Stimulated activated effector memory CD8-positive, alpha-beta T cell treated with anti-CD3 and anti-CD28 coated beads, Interleukin-12 subunit alpha, Interleukin-12 subunit beta, amount 100 ng/mL, for 72 hours (primary cell): ENCODE results near the gene SRC.

Experiments
- ATAC-seq: fragments of 150-1000 bp; cut with Tn5 transposase; 2 replicates; pipeline ENCODE4 v1.10.0; 2021
- DNase-seq, 2 donors: peaks; one replicate each; pipeline ENCODE4 v3.0.0; 2021 to 2022; ENCODE audit warnings: low spot score in 2 of 2
- H3K27ac Mint-ChIP-seq: one replicate; pipeline ENCODE4 v1.8.0; 2022; ENCODE audit warnings: mild to moderate bottlenecking, mixed read lengths
- H3K36me3 Mint-ChIP-seq: one replicate; pipeline ENCODE4 v1.8.0; 2022; ENCODE audit warnings: mild to moderate bottlenecking, mixed read lengths
- H3K4me1 Mint-ChIP-seq: one replicate; pipeline ENCODE4 v1.8.0; 2022; ENCODE audit warnings: mixed read lengths
- H3K4me3 Mint-ChIP-seq: one replicate; pipeline ENCODE4 v1.8.0; 2022; ENCODE audit warnings: mild to moderate bottlenecking, mixed read lengths
- H3K9me3 Mint-ChIP-seq: one replicate; pipeline ENCODE4 v1.8.0; 2022; ENCODE audit warnings: mixed read lengths

The SRC gene

DNA sequence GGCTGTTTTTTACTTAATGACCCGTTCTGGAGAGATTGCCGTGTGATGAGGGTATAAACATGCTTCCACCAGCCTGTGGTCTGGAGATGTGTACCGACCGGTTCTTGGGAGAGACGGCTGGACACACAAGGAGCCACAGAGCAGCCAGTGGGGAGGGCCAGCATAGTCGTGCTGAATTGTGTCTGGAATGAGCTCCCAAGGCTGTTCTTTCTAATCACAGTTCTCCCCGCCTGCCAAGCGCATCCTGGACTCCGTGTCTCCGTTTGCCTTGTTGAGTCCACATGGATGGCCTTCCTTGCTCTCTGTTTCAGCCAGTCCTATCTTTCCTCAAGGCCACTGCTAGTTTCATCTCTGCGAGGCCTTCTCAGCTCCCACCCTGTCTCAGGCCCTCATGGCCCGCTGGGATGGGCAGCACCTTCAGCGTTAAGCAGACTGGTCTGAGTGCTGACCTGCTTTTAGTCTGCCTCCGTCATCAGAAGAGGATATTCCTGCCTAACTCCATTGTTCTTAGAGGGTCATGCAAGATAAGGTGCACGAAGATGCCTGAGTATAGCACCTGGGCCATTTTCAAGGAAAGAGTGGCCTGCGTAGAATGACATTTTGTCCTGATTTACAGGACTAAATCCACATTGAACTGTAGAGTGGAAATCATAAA is 35.9 kb upstream of the SRC start:
- no peak for DNase-seq
- peaks cover 44% of the 10 kb centered on the region for H3K4me1 Mint-ChIP-seq
- no peak overlapping the region for H3K4me3 Mint-ChIP-seq
- peak overlapping the region; percentile 20 for H3K27ac Mint-ChIP-seq
- ATAC-seq, result no peak
- peaks cover 55% of the 10 kb centered on the region for H3K36me3 Mint-ChIP-seq
- H3K9me3 Mint-ChIP-seq, result no peaks in the 10 kb centered on the region

DNA sequence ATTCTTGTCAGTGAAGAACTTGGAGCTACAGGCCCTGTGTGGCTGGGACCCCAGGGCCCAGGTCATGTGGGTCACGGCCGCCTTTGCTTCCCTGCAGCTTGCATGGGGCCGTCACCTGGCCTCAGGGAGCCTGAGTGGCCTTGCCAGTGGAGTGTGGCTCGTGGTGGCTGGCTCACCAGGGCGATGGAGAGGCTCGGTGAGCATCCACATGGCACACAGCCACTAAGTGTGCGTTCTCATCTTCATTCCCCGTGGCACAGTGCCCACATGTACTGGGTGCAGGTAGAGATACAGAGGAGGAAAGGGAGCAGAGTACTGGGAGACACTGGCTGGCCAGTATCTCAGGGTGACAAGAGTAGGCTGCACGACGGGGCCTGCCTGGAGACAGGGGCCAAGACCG is 35.0 kb upstream of the SRC start:
- Mint-ChIP-seq H3K36me3 (peaks cover 49% of the 10 kb centered on the region), H3K27ac (peak overlapping the region; percentile 54), H3K4me3 (no peak overlapping the region), H3K9me3 (no peaks in the 10 kb centered on the region), H3K4me1 (peaks cover 52% of the 10 kb centered on the region)
- no peak for ATAC-seq
- no peak for DNase-seq

DNA sequence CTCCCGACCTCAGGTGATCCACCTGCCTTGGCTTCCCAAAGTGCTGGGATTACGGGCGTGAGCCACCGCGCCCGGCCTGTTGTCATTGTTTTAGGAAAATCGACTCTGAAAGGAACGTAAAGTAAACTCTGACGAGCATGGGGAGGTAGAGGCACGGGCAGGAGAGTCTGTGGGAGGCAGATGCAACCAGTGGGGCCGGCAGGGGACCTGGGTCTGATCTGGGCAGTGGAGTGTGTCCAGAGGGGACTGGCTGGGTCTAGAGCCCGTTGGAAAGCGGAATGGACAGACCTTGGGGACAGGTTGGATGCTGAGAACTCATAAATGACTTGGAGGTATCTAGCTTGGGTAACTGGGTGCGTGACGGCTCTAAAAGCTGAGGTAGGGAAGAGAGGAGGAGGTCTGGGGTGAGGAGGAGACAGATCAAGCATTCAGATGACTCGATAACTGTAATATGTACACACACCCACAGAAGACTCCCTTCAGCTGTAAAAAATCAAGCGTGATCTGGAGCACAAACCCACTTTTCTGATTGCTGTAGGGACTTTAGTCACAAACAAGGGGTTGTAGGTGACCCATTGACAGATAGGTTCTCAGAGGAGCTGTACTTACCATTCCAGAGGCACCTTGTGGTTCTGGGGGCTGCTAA is 34.1 kb upstream of the SRC start:
- Mint-ChIP-seq H3K36me3 (peaks cover 49% of the 10 kb centered on the region), H3K4me3 (no peak overlapping the region), H3K4me1 (peaks cover 61% of the 10 kb centered on the region), H3K9me3 (no peaks in the 10 kb centered on the region), H3K27ac (peak overlapping the region; percentile 46)
- DNase-seq, result no peak
- ATAC-seq, result no peak

DNA sequence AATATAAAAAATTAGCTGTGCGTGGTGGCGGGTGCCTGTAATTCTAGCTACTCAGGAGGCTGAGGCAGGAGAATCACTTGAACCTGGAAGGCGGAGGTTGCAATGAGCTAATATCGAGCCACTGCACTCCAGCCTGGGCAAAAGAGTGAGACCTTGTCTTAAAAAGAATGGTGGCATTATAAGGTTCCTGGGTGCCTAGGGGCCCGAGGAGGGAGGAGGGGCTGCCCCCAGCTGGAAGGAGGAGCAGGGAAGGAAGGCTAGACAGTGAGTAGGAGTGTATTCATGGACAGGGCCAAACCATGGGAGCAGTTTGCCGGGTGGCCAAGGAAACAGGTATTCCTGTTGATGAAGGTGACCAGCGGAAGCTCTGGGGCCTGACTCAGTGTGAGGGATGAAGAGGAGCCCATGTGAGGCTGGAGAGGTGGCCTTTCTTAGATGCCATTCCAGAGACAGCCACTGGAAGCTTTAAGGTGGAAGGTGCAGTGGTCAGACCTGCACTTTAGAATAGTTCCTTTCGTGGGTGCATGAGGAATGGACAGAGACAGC is 32.3 kb upstream of the SRC start:
- Mint-ChIP-seq H3K9me3 (no peaks in the 10 kb centered on the region), H3K36me3 (peaks cover 37% of the 10 kb centered on the region), H3K27ac (peak overlapping the region; percentile 78), H3K4me3 (no peak overlapping the region), H3K4me1 (peaks cover 63% of the 10 kb centered on the region)
- DNase-seq (no peak), ATAC-seq (no peak)

DNA sequence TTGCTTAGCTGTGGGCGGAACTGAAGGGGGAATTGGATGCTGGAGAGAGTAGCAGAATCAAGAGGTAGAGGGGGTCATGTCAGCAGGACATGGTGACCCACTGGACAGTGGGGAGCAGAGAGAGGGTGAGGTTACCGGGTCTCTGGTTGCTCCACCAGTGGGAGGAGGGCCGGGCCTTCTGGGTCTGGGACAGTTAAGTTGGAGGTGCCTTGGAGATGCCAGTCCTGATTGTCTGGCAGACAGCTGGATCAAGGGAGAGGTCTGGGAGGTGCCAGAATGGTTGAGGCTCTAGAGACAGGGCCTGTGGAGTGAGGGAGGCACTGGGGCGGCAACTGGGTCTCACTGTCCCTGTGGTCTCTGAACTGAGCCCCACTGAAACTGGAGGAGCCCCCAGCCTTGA is 31.8 kb upstream of the SRC start:
- DNase-seq, result no peak
- Mint-ChIP-seq H3K9me3 (no peaks in the 10 kb centered on the region), H3K36me3 (peaks cover 32% of the 10 kb centered on the region), H3K27ac (peak overlapping the region; percentile 78), H3K4me3 (no peak overlapping the region), H3K4me1 (peaks cover 58% of the 10 kb centered on the region)
- ATAC-seq, result no peak

DNA sequence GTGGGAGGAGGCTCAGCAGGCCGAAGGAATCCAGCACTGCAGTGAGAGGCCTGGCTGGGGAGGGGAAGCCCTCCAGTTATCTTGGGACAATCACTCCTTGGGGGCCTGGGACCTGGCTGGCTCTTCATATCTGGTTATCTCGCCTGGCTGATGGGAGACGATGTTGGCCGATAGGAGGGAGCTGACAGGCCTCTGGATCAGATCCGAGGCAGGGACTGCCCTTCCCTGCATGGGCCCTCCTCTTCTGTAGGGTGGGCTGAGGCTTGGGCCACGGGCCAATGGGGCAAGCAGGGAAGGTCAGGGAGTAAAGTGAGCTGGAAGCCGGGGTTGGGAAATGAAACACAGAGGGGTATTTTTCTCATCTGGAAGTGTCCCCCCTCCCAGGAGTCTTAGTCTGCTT is 31.3 kb upstream of the SRC start:
- ATAC-seq, result no peak
- Mint-ChIP-seq H3K36me3 (peaks cover 29% of the 10 kb centered on the region), H3K9me3 (no peaks in the 10 kb centered on the region), H3K4me3 (no peak overlapping the region), H3K27ac (peak overlapping the region; percentile 78), H3K4me1 (peaks cover 55% of the 10 kb centered on the region)
- DNase-seq, result no peak

DNA sequence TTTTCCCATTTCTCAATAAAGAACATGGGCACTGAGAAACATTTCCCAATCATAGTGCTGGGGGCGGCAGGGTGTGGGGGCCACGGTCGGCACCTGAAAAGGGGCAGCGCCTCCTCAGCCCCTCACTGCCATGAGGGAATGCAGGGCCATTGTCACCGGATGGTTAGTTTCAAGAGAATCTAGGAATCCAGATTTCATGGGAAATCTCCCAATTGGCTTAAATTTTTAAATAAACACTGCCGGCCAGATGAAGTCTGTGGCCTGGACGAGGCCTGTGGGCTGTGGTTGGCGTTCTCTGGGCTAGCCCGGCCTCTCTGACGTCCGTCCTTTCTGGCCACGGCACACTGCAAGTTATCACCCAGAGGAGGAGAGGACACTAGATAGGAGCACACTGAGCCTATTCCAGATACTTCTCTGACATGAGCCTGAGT is 30.9 kb upstream of the SRC start:
- peak overlapping the region; percentile 78 for H3K27ac Mint-ChIP-seq
- peaks cover 51% of the 10 kb centered on the region for H3K4me1 Mint-ChIP-seq
- no peak overlapping the region for H3K4me3 Mint-ChIP-seq
- H3K9me3 Mint-ChIP-seq, result no peaks in the 10 kb centered on the region
- ATAC-seq (no peak), DNase-seq (no peak)
- H3K36me3 Mint-ChIP-seq, result peaks cover 24% of the 10 kb centered on the region

DNA sequence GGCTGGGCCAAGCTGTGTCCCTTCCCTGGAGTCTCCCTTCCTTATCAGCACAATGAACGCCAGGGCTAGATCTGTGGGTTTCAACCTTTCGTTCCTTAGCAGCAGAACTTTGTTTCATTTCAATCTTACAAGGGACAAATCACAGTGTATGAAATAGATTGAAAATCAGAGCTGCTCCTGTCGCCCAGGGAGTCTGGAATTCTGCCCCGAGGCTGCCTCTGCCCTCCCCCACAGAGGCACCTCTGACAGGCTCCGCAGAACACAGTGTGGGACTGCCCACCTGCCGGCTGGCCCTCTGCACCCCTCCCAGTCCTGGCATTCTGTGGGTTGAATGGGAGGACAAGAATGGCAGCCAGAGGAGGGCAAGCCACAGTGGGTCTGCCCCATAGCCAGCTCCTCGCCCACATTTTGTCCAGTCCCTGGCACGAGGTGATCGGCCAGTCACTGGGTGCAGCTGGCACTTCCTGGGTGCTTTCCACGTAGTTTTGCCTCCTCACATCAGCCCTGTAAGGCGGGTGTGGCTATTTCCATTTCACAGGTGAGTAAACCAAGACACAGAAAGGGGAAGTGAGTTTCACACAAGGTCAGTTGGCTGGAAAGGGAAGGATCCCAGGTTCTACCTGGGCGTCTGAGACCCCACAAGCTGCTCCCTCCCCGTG is 30.4 kb upstream of the SRC start:
- H3K36me3 Mint-ChIP-seq, result peaks cover 23% of the 10 kb centered on the region
- no peaks in the 10 kb centered on the region for H3K9me3 Mint-ChIP-seq
- H3K4me3 Mint-ChIP-seq, result no peak overlapping the region
- peaks cover 45% of the 10 kb centered on the region for H3K4me1 Mint-ChIP-seq
- ATAC-seq, result peak; percentile 6
- H3K27ac Mint-ChIP-seq, result peak overlapping the region; percentile 78
- DNase-seq, result no peak

DNA sequence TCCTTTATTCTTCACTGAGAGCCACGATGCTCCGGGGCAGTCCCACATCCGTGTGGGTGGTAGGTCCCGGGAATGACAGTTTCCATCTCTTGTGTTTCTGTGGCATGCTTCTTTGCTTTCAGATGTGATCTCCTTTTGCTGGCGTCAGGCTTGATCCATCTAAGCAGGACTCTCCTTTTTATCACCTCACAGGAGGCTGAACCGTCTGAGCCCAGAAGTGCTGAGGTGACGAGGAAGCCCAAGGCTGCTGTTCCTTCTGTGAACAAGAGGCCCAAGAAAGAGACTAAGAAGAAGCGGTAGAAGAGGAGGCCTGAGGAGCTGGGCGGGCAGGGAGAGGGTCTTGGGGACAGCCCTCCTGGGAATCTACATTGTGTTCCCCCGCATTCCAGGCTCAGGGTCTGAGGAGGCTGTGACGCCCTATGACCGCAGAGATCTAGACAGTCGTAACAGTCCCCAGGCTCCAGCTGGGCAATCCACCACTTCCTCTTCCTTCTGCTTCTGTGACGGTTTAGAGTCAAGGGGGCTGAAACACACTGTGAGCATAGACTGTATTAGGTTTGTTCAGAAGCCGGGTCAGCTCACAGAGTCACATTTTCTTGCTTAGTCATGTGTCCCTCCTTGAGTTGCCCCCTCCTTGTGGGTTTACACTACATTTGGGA is 29.7 kb upstream of the SRC start:
- H3K9me3 Mint-ChIP-seq, result no peaks in the 10 kb centered on the region
- H3K27ac Mint-ChIP-seq, result peak overlapping the region; percentile 78
- peaks cover 39% of the 10 kb centered on the region for H3K4me1 Mint-ChIP-seq
- peak; percentile 77 for ATAC-seq
- no peak overlapping the region for H3K4me3 Mint-ChIP-seq
- H3K36me3 Mint-ChIP-seq, result peaks cover 18% of the 10 kb centered on the region
- no peak for DNase-seq

DNA sequence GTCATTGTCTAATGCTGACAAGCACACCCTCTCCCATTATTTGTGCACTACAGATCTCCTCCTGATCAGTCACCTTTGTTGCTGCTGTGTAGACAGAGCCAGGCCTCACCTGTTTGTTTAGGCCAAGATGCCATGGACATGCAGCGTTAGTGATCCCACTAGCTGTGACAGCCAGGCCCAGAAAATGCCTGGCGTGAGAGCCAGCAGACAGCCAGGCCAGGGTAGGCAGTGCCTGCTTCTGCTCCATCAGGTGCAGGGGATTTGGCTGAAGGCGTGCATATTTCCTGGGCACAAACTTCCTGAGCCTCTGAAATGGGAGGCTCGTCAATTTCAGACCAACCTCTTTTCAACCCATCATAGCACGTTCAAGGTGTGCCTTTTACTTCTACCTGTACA is 29.2 kb upstream of the SRC start:
- Mint-ChIP-seq H3K36me3 (peaks cover 16% of the 10 kb centered on the region), H3K4me3 (no peak overlapping the region), H3K4me1 (peaks cover 39% of the 10 kb centered on the region), H3K27ac (peak overlapping the region; percentile 78), H3K9me3 (no peaks in the 10 kb centered on the region)
- DNase-seq, result no peak
- no peak for ATAC-seq

DNA sequence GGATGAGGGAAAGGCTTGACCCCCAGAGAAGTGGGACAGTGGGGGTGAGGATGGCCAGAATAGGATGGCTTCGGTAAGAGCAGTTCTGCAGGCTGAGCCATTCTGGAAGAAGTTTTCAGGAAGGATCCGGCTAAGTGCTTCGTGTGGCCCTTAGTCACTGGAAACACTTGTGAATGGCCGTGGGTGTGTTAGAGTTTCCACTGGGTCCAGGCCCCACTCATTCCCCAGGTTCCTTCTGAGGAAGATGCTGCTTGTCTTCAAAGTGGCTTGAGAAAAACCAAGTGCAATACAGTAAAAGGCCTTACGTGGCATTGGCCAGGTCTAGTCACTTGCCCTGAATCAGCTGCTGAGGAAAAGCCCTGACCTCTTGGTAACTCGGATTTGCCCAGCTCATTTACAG is 28.6 kb upstream of the SRC start:
- Mint-ChIP-seq H3K36me3 (peaks cover 16% of the 10 kb centered on the region), H3K4me3 (no peak overlapping the region), H3K4me1 (peaks cover 39% of the 10 kb centered on the region), H3K27ac (peak overlapping the region; percentile 78), H3K9me3 (no peaks in the 10 kb centered on the region)
- no peak for ATAC-seq
- no peak for DNase-seq

DNA sequence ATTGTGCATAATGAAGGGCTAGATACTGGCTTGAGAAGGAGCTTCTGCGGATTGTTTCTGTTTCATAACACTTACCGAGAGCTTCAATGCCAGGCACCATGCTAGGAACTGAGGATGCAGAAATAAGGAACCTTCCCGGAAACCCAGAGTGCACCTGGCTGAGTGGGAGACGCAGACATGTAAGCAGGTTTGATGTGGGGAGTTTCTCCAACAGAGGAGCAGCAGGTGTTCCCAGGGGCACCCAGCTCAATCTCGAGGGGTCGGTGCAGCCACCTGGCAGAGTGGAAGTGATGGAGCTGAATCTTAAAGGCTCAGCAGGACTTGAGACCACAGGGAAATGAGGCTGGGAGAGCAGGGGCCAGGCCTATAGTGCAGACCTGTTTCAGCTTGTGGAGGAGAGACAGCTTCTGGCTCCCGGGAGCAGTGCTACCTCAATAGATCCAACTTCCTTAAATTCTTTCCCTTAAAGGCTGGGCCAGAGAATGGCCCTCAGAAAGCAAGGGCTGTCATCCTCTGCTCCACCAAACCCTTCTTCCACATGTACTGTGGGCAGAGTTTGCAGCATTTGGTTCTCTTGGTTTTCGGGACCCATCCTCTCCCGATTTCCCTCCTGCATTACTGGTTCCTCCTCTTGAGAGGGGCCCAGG is 27.8 kb upstream of the SRC start:
- no peak for ATAC-seq
- Mint-ChIP-seq H3K27ac (peak overlapping the region; percentile 78), H3K4me1 (peaks cover 39% of the 10 kb centered on the region), H3K9me3 (no peaks in the 10 kb centered on the region), H3K36me3 (peaks cover 10% of the 10 kb centered on the region), H3K4me3 (no peak overlapping the region)
- no peak for DNase-seq

DNA sequence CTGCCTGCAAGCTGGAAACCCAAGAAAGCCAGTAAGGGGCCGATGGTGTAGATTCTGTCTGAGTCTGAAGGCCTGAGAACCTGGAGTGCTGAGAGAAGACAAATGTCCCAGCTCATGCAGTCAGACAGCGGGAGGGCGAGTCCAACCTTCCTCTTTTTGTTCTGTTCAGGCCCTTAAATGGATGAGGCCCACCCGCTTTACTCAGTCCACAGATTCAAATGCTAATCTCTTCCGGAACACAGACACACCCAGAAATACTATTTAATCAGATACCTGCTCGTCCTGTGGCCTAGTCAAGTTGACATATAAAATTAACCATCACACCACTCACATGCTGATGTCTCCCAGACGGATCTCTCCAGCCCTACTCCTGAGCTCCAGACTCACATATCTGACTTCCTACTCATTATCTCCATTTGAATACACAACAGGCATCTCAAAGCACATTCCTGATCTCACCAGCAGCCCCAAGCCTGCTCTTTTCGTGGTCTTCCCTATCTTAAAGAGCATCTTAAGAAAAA is 26.7 kb upstream of the SRC start:
- H3K36me3 Mint-ChIP-seq, result peaks cover 10% of the 10 kb centered on the region
- no peak for ATAC-seq
- H3K4me3 Mint-ChIP-seq, result no peak overlapping the region
- no peak overlapping the region for H3K27ac Mint-ChIP-seq
- peaks cover 31% of the 10 kb centered on the region for H3K4me1 Mint-ChIP-seq
- DNase-seq, result no peak
- no peaks in the 10 kb centered on the region for H3K9me3 Mint-ChIP-seq

DNA sequence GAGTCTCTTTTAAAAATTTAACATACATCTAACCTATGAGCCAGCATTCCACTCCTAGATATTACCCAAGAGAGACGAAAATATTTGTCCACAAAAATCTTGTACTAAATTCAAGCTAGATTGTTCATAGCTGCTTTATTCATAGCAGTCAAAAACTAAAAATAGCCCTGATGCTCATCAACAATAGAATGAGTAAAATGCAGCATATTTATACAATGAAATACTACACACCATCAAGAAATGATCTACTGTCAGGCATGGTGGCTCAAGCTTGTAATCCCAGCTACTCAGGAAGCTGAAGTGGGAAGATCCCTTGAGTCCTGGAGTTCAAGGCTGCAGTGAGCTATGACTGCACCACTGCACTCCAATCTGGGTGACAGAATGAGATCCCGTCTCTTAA is 22.0 kb upstream of the SRC start:
- no peaks in the 10 kb centered on the region for H3K4me1 Mint-ChIP-seq
- no peaks in the 10 kb centered on the region for H3K9me3 Mint-ChIP-seq
- ATAC-seq, result no peak

DNA sequence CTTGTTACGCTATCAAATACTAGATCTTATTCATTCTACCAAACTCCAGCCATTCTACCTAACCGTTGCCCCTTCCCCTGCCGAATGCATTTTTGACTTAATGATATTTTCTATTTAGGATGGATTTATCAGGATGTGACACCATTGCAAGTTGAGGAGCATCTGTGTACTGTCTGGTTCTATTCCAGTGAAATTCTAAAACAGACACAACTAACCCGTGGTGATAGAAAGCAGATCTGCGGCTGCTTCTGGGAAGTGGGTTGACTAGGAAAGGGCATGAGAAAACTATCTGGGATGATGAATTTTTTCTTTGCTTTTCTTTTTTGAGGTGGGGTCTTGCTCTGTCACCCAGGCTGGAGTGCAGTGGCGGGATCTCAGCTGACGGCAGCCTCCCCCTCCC is 20.7 kb upstream of the SRC start:
- DNase-seq (no peak), ATAC-seq (no peak)
- Mint-ChIP-seq H3K4me1 (no peaks in the 10 kb centered on the region), H3K36me3 (no peaks in the 10 kb centered on the region), H3K9me3 (no peaks in the 10 kb centered on the region), H3K27ac (no peak overlapping the region), H3K4me3 (no peak overlapping the region)

More for the DNA sequence above, 22.0 kb upstream of the SRC start:
- Mint-ChIP-seq H3K27ac (peak overlapping the region; percentile 58), H3K4me3 (no peak overlapping the region), H3K36me3 (no peaks in the 10 kb centered on the region)
- DNase-seq, result no peak
